ENCODE measurements around the gene ACTN2.

The ACTN2 gene

GRCh38 chr1:236762410-236762809 lies 76.1 kb downstream of the ACTN2 start:
- Histone ChIP-seq H3K27ac (replicated peaks; ENCODE audit: low read length) (no peak overlapping the region), H4K91ac (ENCODE audit: low read depth, low read length, poor library complexity) (no peak overlapping the region), H2AFZ (ENCODE audit: low read length) (no peak overlapping the region), H3K9me3 (replicated peaks in 1 of 2; ENCODE audit: control insufficient read depth in 2 of 2, insufficient read depth in 1 of 2, low read depth in 1 of 2, low read length in 2 of 2) (no peaks in the 10 kb centered on the region), H2BK15ac (ENCODE audit: low read length) (no peak overlapping the region), H3K4me1 (ENCODE audit: control insufficient read depth in 2 of 2, insufficient read depth in 1 of 2, low read depth in 1 of 2, low read length in 2 of 2) (no peaks in the 10 kb centered on the region), H3K23ac (ENCODE audit: low read depth, low read length, poor library complexity) (no peak overlapping the region), H3K4me2 (ENCODE audit: insufficient read depth, low read length, poor library complexity, severe bottlenecking) (no peak overlapping the region), H3K18ac (ENCODE audit: low read length) (no peak overlapping the region), H3K9ac (ENCODE audit: low read depth, low read length, poor library complexity) (no peak overlapping the region), H3K79me1 (ENCODE audit: low read depth, low read length) (no peaks in the 10 kb centered on the region), H3K4ac (ENCODE audit: low read length) (no peak overlapping the region), H4K8ac (ENCODE audit: low read depth, low read length) (no peak overlapping the region), H2BK120ac (ENCODE audit: low read depth, low read length) (no peak overlapping the region), H2BK12ac (ENCODE audit: low read length) (no peak overlapping the region), H3K14ac (ENCODE audit: low read length) (no peak overlapping the region), H2AK5ac (ENCODE audit: low read depth, low read length) (no peak overlapping the region), H2BK5ac (ENCODE audit: low read length) (no peak overlapping the region), H3K27me3 (ENCODE audit: control insufficient read depth in 3 of 3, insufficient read depth in 3 of 3, low read depth in 1 of 3, low read length in 3 of 3) (no peaks in the 10 kb centered on the region), H3K36me3 (replicated peaks in 1 of 2; ENCODE audit: control insufficient read depth in 2 of 2, insufficient read depth in 2 of 2, low read length in 2 of 2) (no peaks in the 10 kb centered on the region), H3K4me3 (ENCODE audit: low read length in 2 of 2) (no peak overlapping the region)
- no peak for DNase-seq (ENCODE audit: low spot score)
- no CpG with 5 or more reads among the region's 15 CpGs for WGBS, 2 donors (ENCODE audit: extremely low coverage in 2 of 2, insufficient read length in 2 of 2, insufficient replicate concordance in 1 of 2)

- no CpG with 5 or more reads among the region's 6 CpGs for WGBS, 2 donors (ENCODE audit: extremely low coverage in 2 of 2, insufficient read length in 2 of 2, insufficient replicate concordance in 1 of 2)
- Histone ChIP-seq H3K4me1 (ENCODE audit: control insufficient read depth in 2 of 2, insufficient read depth in 1 of 2, low read depth in 1 of 2, low read length in 2 of 2) (no peaks in the 10 kb centered on the region), H4K91ac (ENCODE audit: low read depth, low read length, poor library complexity) (no peak overlapping the region), H4K8ac (ENCODE audit: low read depth, low read length) (no peak overlapping the region), H3K36me3 (replicated peaks in 1 of 2; ENCODE audit: control insufficient read depth in 2 of 2, insufficient read depth in 2 of 2, low read length in 2 of 2) (no peaks in the 10 kb centered on the region), H2BK12ac (ENCODE audit: low read length) (no peak overlapping the region), H3K23ac (ENCODE audit: low read depth, low read length, poor library complexity) (no peak overlapping the region), H3K4ac (ENCODE audit: low read length) (no peak overlapping the region), H3K9ac (ENCODE audit: low read depth, low read length, poor library complexity) (no peak overlapping the region), H3K4me2 (ENCODE audit: insufficient read depth, low read length, poor library complexity, severe bottlenecking) (no peak overlapping the region), H2BK15ac (ENCODE audit: low read length) (no peak overlapping the region), H2BK120ac (ENCODE audit: low read depth, low read length) (no peak overlapping the region), H2AFZ (ENCODE audit: low read length) (no peak overlapping the region), H3K79me1 (ENCODE audit: low read depth, low read length) (no peaks in the 10 kb centered on the region), H3K14ac (ENCODE audit: low read length) (no peak overlapping the region), H2AK5ac (ENCODE audit: low read depth, low read length) (no peak overlapping the region), H3K4me3 (ENCODE audit: low read length in 2 of 2) (no peak overlapping the region), H3K27ac (replicated peaks; ENCODE audit: low read length) (no peak overlapping the region), H3K9me3 (replicated peaks in 1 of 2; ENCODE audit: control insufficient read depth in 2 of 2, insufficient read depth in 1 of 2, low read depth in 1 of 2, low read length in 2 of 2) (no peaks in the 10 kb centered on the region), H3K27me3 (ENCODE audit: control insufficient read depth in 3 of 3, insufficient read depth in 3 of 3, low read depth in 1 of 3, low read length in 3 of 3) (no peaks in the 10 kb centered on the region), H2BK5ac (ENCODE audit: low read length) (no peak overlapping the region), H3K18ac (ENCODE audit: low read length) (no peak overlapping the region)
- no peak for DNase-seq (ENCODE audit: low spot score)
Observed at GRCh38 chr1:236765831-236766230, 79.5 kb downstream of the ACTN2 start.

- no peaks in the 10 kb centered on the region for H3K27me3 ChIP-seq (ENCODE audit: control insufficient read depth in 3 of 3, insufficient read depth in 3 of 3, low read depth in 1 of 3, low read length in 3 of 3)
- H3K9me3 ChIP-seq (replicated peaks in 1 of 2; ENCODE audit: control insufficient read depth in 2 of 2, insufficient read depth in 1 of 2, low read depth in 1 of 2, low read length in 2 of 2) = no peaks in the 10 kb centered on the region
- no peak overlapping the region for H2BK12ac ChIP-seq (ENCODE audit: low read length)
- DNase-seq (ENCODE audit: low spot score) = no peak
- no peak overlapping the region for H2BK120ac ChIP-seq (ENCODE audit: low read depth, low read length)
- no peak overlapping the region for H4K8ac ChIP-seq (ENCODE audit: low read depth, low read length)
- no peak overlapping the region for H2BK15ac ChIP-seq (ENCODE audit: low read length)
- no peak overlapping the region for H3K4ac ChIP-seq (ENCODE audit: low read length)
- H3K36me3 ChIP-seq (replicated peaks in 1 of 2; ENCODE audit: control insufficient read depth in 2 of 2, insufficient read depth in 2 of 2, low read length in 2 of 2) = no peaks in the 10 kb centered on the region
- H3K4me3 ChIP-seq (ENCODE audit: low read length in 2 of 2) = no peak overlapping the region
- H3K79me1 ChIP-seq (ENCODE audit: low read depth, low read length) = no peaks in the 10 kb centered on the region
- no peak overlapping the region for H3K4me2 ChIP-seq (ENCODE audit: insufficient read depth, low read length, poor library complexity, severe bottlenecking)
- H2AFZ ChIP-seq (ENCODE audit: low read length) = no peak overlapping the region
- H3K18ac ChIP-seq (ENCODE audit: low read length) = no peak overlapping the region
- no peak overlapping the region for H3K9ac ChIP-seq (ENCODE audit: low read depth, low read length, poor library complexity)
- no peak overlapping the region for H3K27ac ChIP-seq (replicated peaks; ENCODE audit: low read length)
- no peak overlapping the region for H3K14ac ChIP-seq (ENCODE audit: low read length)
- WGBS, 2 donors (ENCODE audit: extremely low coverage in 2 of 2, insufficient read length in 2 of 2, insufficient replicate concordance in 1 of 2) = 100% methylated on average over 1 of the region's 3 CpGs; no CpG with 5 or more reads in 1 of the 2 donors
- H3K4me1 ChIP-seq (ENCODE audit: control insufficient read depth in 2 of 2, insufficient read depth in 1 of 2, low read depth in 1 of 2, low read length in 2 of 2) = no peaks in the 10 kb centered on the region
- H2BK5ac ChIP-seq (ENCODE audit: low read length) = no peak overlapping the region
- H3K23ac ChIP-seq (ENCODE audit: low read depth, low read length, poor library complexity) = no peak overlapping the region
- no peak overlapping the region for H4K91ac ChIP-seq (ENCODE audit: low read depth, low read length, poor library complexity)
- H2AK5ac ChIP-seq (ENCODE audit: low read depth, low read length) = no peak overlapping the region
Observed at GRCh38 chr1:236766506-236766905, 80.2 kb downstream of the ACTN2 start.

GRCh38 chr1:236767276-236767675 lies 81.0 kb downstream of the ACTN2 start:
- no peaks in the 10 kb centered on the region for H3K36me3 ChIP-seq (replicated peaks in 1 of 2; ENCODE audit: control insufficient read depth in 2 of 2, insufficient read depth in 2 of 2, low read length in 2 of 2)
- H2BK5ac ChIP-seq (ENCODE audit: low read length) = no peak overlapping the region
- no peak overlapping the region for H3K4me3 ChIP-seq (ENCODE audit: low read length in 2 of 2)
- no peaks in the 10 kb centered on the region for H3K9me3 ChIP-seq (replicated peaks in 1 of 2; ENCODE audit: control insufficient read depth in 2 of 2, insufficient read depth in 1 of 2, low read depth in 1 of 2, low read length in 2 of 2)
- no peak overlapping the region for H2BK12ac ChIP-seq (ENCODE audit: low read length)
- H2BK15ac ChIP-seq (ENCODE audit: low read length) = no peak overlapping the region
- no peak overlapping the region for H3K27ac ChIP-seq (replicated peaks; ENCODE audit: low read length)
- H3K4me2 ChIP-seq (ENCODE audit: insufficient read depth, low read length, poor library complexity, severe bottlenecking) = no peak overlapping the region
- no peak overlapping the region for H3K23ac ChIP-seq (ENCODE audit: low read depth, low read length, poor library complexity)
- H4K8ac ChIP-seq (ENCODE audit: low read depth, low read length) = no peak overlapping the region
- no peak overlapping the region for H3K18ac ChIP-seq (ENCODE audit: low read length)
- DNase-seq (ENCODE audit: low spot score) = no peak
- no peaks in the 10 kb centered on the region for H3K4me1 ChIP-seq (ENCODE audit: control insufficient read depth in 2 of 2, insufficient read depth in 1 of 2, low read depth in 1 of 2, low read length in 2 of 2)
- no peak overlapping the region for H3K14ac ChIP-seq (ENCODE audit: low read length)
- no peaks in the 10 kb centered on the region for H3K79me1 ChIP-seq (ENCODE audit: low read depth, low read length)
- no peaks in the 10 kb centered on the region for H3K27me3 ChIP-seq (ENCODE audit: control insufficient read depth in 3 of 3, insufficient read depth in 3 of 3, low read depth in 1 of 3, low read length in 3 of 3)
- H2AFZ ChIP-seq (ENCODE audit: low read length) = no peak overlapping the region
- H4K91ac ChIP-seq (ENCODE audit: low read depth, low read length, poor library complexity) = no peak overlapping the region
- no peak overlapping the region for H3K4ac ChIP-seq (ENCODE audit: low read length)
- H2BK120ac ChIP-seq (ENCODE audit: low read depth, low read length) = no peak overlapping the region
- WGBS, 2 donors (ENCODE audit: extremely low coverage in 2 of 2, insufficient read length in 2 of 2, insufficient replicate concordance in 1 of 2) = no CpG with 5 or more reads among the region's 6 CpGs
- no peak overlapping the region for H2AK5ac ChIP-seq (ENCODE audit: low read depth, low read length)
- no peak overlapping the region for H3K9ac ChIP-seq (ENCODE audit: low read depth, low read length, poor library complexity)
